Measurements from ENCODE around the gene FADD.

FADD gene

DNA sequence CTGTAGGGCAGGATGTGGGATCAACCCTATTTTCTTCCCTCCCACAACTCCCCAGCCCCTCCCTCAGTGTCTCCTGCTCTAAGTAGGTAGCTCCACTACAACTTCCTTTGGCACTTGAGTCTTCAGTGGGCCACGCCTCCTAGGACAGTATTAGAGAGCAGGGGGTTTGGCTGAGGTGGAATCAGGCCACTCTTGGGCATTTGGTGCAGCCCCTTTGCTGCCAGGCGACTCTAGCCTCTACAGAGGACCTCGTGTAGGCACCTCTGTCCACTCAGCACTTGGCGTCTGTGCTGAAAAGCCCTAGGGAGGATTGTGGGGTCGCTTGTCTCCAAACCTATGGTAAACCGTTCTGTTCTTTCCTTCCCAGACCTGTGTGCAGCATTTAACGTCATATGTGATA lies 2.7 kb downstream of the FADD start:
- no peak overlapping the region for H3K4me3 ChIP-seq (ENCODE audit: low read depth, low read length)
- TF ChIP-seq, protein P1, sequence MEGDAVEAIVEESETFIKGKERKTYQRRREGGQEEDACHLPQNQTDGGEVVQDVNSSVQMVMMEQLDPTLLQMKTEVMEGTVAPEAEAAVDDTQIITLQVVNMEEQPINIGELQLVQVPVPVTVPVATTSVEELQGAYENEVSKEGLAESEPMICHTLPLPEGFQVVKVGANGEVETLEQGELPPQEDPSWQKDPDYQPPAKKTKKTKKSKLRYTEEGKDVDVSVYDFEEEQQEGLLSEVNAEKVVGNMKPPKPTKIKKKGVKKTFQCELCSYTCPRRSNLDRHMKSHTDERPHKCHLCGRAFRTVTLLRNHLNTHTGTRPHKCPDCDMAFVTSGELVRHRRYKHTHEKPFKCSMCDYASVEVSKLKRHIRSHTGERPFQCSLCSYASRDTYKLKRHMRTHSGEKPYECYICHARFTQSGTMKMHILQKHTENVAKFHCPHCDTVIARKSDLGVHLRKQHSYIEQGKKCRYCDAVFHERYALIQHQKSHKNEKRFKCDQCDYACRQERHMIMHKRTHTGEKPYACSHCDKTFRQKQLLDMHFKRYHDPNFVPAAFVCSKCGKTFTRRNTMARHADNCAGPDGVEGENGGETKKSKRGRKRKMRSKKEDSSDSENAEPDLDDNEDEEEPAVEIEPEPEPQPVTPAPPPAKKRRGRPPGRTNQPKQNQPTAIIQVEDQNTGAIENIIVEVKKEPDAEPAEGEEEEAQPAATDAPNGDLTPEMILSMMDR (IDR thresholded peaks at IDR 0.05; ENCODE audit: borderline replicate concordance, insufficient read depth, low read depth, low read length), result no peak

DNA sequence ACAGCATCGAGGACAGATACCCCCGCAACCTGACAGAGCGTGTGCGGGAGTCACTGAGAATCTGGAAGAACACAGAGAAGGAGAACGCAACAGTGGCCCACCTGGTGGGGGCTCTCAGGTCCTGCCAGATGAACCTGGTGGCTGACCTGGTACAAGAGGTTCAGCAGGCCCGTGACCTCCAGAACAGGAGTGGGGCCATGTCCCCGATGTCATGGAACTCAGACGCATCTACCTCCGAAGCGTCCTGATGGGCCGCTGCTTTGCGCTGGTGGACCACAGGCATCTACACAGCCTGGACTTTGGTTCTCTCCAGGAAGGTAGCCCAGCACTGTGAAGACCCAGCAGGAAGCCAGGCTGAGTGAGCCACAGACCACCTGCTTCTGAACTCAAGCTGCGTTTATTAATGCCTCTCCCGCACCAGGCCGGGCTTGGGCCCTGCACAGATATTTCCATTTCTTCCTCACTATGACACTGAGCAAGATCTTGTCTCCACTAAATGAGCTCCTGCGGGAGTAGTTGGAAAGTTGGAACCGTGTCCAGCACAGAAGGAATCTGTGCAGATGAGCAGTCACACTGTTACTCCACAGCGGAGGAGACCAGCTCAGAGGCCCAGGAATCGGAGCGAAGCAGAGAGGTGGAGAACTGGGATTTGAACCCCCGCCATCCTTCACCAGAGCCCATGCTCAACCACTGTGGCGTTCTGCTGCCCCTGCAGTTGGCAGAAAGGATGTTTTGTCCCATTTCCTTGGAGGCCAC lies 3.3 kb downstream of the FADD start:
- H3K4me3 ChIP-seq (ENCODE audit: low read depth, low read length), result no peak overlapping the region
- TF ChIP-seq, protein P1 (IDR thresholded peaks at IDR 0.05; ENCODE audit: borderline replicate concordance, insufficient read depth, low read depth, low read length), result no peak

GRCh38 chr11:70206982-70207376 lies 3.9 kb downstream of the FADD start:
- TF ChIP-seq, protein P1 (IDR thresholded peaks at IDR 0.05; ENCODE audit: borderline replicate concordance, insufficient read depth, low read depth, low read length), result no peak
- no peak overlapping the region for H3K4me3 ChIP-seq (ENCODE audit: low read depth, low read length)

DNA sequence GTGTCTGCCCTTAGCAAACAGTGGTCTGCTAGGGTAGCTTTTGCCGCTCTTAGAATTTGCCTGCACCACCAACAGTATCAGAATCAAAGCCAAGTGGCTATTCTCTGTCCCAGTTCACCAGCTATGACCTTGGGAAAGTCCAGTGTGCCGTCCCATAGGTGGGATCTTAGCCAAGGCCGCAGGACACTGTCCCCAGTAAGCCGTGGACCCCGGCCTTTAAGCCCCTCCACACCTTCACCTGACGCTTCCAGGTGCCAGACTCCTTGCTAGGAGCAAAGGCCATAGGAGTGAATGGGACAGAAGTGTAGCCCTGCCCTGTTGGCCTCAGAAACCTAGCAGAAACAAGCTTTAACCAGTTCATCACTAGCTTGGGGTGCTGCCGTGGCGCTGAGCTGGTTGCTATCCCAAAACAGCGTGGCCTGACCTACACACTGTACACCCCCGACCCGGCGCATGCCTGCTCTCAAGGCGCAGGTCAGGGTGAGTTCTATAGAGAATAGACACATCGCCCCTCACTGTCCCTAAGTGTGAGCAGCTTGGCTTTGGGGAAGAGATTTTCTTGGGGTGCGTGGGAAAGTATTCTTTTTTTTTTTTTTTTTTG lies 4.5 kb downstream of the FADD start:
- H3K4me3 ChIP-seq (ENCODE audit: low read depth, low read length), result no peak overlapping the region
- TF ChIP-seq, protein P1 (IDR thresholded peaks at IDR 0.05; ENCODE audit: borderline replicate concordance, insufficient read depth, low read depth, low read length), result no peak

GRCh38 chr11:70209391-70209912 lies 6.4 kb downstream of the FADD start:
- no peak overlapping the region for H3K4me3 ChIP-seq (ENCODE audit: low read depth, low read length)
- TF ChIP-seq, protein P1 (IDR thresholded peaks at IDR 0.05; ENCODE audit: borderline replicate concordance, insufficient read depth, low read depth, low read length), result no peak

GRCh38 chr11:70210051-70210501 lies 7.0 kb downstream of the FADD start:
- no peak overlapping the region for H3K4me3 ChIP-seq (ENCODE audit: low read depth, low read length)
- TF ChIP-seq, protein P1 (IDR thresholded peaks at IDR 0.05; ENCODE audit: borderline replicate concordance, insufficient read depth, low read depth, low read length), result no peak

DNA sequence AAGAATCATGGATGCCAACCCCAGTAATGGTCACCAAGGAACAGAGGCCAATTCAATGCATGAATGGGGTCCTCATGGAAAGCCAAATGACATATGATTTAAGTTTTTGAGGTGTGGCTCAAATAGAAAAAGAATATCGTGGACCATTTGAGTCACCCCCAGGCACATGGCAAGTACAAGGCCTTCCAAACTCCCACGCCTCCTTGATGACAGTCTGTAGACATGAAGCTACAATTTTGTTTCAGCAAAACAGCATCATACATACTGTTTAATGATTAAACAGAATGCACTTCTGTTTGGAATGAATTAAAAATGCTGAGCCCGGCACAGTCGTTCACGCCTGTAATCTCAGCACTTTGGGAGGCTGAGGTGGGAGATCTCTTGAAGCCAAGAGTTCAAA lies 7.4 kb downstream of the FADD start:
- H3K4me3 ChIP-seq (ENCODE audit: low read depth, low read length), result no peak overlapping the region
- TF ChIP-seq, protein P1 (IDR thresholded peaks at IDR 0.05; ENCODE audit: borderline replicate concordance, insufficient read depth, low read depth, low read length), result no peak
